ENCODE measurements around the gene ELP5. TPM values are rescaled to one million over a fixed set of nuclear protein-coding genes. Genes with fewer than 3 reads are reported as not detected.
A peak's percentile ranks its signal among the peaks of the same experiment; 100 is the strongest.

Gene ELP5
- polyA plus RNA-seq, 1 of the 3 experiments (the other 2 are of a cell fraction) = 45.4 TPM

GRCh38 chr17:7213895-7214299 lies 38.1 kb upstream of the ELP5 start (continued):
- TF ChIP-seq POLR2AphosphoS5 (IDR thresholded peaks at IDR 0.05; ENCODE audit: low read depth, low read length) (no peak), CHD2 (IDR thresholded peaks at IDR 0.05; ENCODE audit: low read length, partially characterized antibody) (peak; percentile 88), MAX (IDR thresholded peaks at IDR 0.05; ENCODE audit: low read depth) (no peak), SMC3 (IDR thresholded peaks at IDR 0.05; ENCODE audit: low read depth, low read length) (peak; percentile 34; the same call in 1 of the 2 replicates), EP300 (IDR thresholded peaks at IDR 0.05; ENCODE audit: borderline replicate concordance in 1 of 2, low read depth in 1 of 2, low read length in 1 of 2) (no peak), MXI1 (IDR thresholded peaks at IDR 0.05; ENCODE audit: low read depth, low read length) (peak; percentile 95), TAF1 (IDR thresholded peaks at IDR 0.05; ENCODE audit: borderline replicate concordance, low read depth, low read length) (no peak), FOXM1 (IDR thresholded peaks at IDR 0.05; ENCODE audit: low read depth) (no peak), JUND (IDR thresholded peaks at IDR 0.05) (no peak), IRF3 (IDR thresholded peaks at IDR 0.05; ENCODE audit: low read depth, low read length) (no peak), NFIC (IDR thresholded peaks at IDR 0.05; ENCODE audit: borderline replicate concordance) (no peak), TEAD4 (IDR thresholded peaks at IDR 0.05; ENCODE audit: borderline replicate concordance, insufficient read depth) (no peak), RCOR1 (IDR thresholded peaks at IDR 0.05; ENCODE audit: low read length) (no peak), RXRA (IDR thresholded peaks at IDR 0.05; ENCODE audit: borderline replicate concordance, low read depth) (no peak), GABPA (IDR thresholded peaks at IDR 0.05; ENCODE audit: low read depth) (no peak), FOXJ3 (CRISPR knock-in tag; IDR thresholded peaks at IDR 0.05) (no peak), CTCF (IDR thresholded peaks at IDR 0.05) (peak; percentile 64), EZH2phosphoT487 (IDR thresholded peaks at IDR 0.05; ENCODE audit: borderline replicate concordance, low read depth) (no peak)

All from SK-N-SH (cell line).